HT1080 (cell line): ENCODE data around the gene IDUA. TPM values are rescaled to one million over a fixed set of nuclear protein-coding genes. Genes with fewer than 3 reads are reported as not detected.
"Not testable (repeated sequence)": the region's sequence is repeated elsewhere in the genome, so short reads cannot be mapped to it uniquely, and the experiment has no call there.

Experiments used
- DNase-seq: peaks from one replicate; pipeline ENCODE4 v3.0.0-alpha.2; 2015; ENCODE audit warnings: low read depth
- total RNA-seq: library from RNA; depleted of rRNA; stranded (reverse); fragments of >200 nt; shearing (Covaris generic); gene quantifications from 2 replicates; pipeline ENCODE4 v1.2.3, GENCODE V29; 2014

The IDUA gene
- total RNA-seq, 1 experiment from 2014 or later, result 8.2 TPM

DNA sequence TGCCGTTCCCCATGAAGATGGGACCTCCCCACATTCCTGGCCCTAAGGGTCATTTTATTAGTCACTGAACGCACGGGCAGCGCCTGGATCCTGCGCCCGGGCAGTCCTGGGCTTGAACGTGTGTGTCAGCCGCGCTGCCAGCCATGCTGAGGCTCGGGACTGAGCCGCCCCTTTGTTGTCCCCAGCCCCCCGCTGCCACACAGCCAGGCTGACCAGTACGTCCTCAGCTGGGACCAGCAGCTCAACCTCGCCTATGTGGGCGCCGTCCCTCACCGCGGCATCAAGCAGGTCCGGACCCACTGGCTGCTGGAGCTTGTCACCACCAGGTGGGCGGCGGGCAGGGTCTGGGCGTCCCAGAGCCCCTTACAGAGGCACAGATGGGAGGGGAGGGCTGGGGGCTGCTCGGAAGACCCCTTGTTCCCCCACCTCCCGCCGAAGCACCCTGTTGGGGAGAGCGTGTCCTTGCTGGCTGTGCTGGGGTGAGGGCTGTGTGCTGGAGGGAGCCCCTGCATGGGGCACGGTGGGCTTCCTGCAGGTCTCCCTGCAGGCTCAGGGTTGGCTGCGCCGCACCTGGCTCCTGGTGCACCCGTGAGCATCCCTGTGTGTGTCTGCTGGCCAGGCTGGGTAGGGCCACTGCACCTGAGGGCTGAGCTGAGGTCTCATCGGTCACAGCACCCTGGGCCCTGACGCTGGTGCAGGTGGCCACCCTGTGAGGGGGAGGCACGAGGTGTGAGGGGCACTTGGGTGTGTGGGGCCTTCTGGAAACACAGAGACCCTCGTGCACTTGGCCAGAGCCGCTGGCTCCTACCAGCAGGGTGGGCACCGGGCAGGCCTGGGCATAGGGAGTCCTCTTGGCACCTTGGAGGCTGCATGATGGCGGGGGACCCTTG, 1.0 kb downstream of the IDUA start:
- peak; percentile 79 for DNase-seq

DNA sequence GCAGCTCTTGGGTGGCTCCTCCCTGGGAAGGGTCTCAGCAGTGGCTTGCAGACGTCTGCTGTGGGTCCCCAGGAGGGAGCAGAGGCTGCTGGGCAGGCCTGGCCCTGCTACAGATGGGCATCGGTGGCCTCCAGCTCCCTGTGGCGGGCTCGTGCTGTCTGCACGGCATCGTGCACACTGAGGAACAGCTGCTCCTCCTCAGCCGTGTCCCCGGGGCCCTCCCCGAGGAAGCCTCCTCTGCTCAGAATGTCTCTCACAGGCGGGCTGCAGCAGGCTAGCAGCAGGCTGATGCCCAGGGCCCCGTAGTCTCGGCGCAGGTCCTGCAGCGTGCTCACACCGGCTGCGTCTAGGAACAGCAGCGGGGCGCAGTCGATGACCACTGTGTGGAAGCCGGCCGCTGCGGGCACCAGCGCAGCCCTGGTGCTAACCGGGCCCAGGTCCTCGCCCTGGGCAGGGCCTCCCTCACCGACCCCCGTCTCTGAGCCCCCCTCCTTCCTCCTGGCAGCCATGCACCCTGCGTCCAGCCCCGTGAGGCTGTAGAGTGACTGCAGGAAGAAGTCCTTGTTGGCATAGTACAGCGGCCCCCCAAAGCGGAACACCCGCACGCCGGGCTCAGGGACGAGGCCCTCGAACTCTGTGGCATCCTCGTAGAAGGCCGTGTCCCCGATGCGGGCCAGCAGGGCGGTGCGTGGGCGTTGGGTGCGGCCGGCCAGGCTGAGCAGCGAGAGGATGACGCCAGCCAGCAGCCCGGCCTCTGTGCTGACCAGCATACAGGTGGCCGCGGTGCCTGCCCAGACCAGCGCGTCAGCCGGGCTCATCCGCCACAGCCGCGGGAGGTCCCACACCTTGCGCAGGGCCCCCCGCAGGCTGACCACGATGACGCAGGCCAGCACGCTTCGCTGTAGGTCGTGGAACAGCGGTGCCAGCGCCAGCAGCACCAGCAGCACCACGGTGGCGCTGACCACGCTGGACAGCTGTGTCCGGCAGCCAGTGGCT, 2.2 kb downstream of the IDUA start:
- no peak for DNase-seq

DNA sequence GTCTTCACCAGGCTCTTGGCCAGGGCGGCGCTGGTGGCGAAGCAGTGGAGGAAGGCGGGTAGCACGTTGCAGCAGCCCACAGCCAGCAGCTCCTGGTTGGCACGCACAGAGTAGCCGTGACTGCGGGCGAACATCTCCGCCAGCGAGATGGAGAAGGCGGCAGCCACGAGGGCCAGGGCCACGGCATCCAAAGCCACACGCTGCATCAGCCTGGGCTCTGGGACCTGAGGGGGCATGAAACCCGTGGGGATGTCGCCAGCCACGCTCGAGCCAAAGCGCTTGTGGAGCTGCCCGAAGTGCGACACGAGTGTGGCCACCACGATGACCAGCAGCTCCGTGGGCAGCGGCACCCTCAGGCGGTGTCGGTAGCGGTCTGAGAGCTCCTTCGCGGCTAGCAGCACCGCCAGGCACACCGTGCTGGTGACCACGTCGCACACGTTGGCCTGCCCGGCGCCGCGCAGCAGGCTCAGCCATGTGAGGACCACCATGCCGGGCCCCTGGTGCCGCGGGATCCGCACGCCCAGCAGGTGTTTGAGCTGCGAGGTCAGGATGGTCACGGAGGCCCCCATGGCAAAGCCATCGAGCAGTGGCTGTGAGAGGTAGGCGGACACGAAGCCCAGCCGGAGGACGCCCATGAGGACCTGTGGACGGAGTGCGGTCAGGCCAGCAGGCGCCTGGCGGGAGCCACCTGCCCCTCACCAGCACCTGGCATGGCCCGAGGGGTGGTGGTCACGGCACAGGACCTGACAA, 3.1 kb downstream of the IDUA start:
- no peak for DNase-seq

DNA sequence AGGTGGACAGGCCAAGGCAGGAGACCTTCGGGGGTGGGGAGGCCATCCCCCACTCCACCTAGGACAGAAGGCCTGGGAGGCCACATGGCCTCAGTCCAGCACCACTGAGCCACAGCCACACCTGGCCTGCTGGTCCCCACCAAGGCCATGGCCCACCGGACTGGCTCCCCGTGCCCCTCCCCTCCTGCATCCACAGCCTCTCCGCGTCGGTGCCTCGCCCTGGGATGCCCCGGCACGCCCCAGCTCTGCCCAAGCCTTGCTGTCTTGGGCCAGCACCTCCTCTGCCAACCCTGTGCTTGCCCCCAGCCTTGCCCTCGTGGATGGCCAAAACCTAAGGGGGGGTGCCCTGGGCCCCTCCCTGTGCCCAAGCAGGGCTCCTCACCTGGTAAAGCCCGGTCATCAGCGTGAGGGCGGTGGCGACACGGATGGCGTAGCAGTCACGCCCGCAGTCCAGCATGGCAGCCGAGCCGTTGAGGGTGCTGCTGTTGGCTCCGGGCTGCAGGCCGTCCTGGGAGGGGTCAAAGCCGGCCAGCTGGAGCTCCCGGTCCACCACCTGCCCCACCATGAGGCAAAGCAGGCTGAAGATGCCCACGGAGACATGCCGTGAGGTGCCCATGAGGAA, 4.0 kb downstream of the IDUA start:
- DNase-seq, result no peak

DNA sequence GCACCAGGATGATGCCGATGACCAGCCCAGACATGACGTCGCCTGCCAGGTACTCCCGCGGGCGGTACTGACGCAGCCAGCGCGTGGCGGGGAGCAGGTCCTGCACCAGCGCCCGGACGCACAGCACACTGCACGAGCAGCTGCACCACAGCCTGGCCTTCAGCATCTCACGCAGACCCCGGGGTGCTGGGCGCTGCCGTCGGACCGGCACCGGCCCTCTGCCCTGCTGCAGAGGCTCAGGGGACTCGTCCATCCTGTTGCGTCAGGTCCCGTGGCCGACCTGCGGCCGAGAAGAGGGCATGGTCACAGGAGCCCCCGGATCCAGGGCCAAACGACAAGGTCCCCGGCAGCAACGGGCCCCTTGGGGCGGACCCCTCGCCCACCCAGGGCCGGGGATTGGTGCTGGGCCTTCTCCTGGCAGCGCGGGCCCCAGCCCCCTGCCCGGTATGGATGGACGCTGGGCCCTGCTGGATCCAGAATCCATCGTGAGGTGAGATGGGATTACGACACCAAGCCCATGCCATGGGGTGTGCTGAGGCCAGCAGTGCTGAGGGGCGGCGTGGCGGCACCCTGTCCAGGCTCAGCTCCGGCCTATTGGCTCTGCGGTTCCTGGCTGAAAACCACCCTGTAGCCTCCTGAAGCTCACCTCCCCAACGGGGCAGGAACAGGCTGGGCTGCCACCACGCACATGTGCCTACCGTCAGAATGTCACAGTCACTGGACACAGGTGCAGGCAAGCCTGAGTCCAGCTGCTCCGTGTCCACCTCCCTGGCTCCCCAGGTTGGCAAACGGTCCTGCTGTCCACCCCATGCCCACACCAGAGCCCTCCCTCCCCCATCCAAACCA, 4.8 kb downstream of the IDUA start:
- DNase-seq, result no peak

GRCh38 chr4:992297-993110, 5.7 kb downstream of the IDUA start:
- DNase-seq, result no peak

DNA sequence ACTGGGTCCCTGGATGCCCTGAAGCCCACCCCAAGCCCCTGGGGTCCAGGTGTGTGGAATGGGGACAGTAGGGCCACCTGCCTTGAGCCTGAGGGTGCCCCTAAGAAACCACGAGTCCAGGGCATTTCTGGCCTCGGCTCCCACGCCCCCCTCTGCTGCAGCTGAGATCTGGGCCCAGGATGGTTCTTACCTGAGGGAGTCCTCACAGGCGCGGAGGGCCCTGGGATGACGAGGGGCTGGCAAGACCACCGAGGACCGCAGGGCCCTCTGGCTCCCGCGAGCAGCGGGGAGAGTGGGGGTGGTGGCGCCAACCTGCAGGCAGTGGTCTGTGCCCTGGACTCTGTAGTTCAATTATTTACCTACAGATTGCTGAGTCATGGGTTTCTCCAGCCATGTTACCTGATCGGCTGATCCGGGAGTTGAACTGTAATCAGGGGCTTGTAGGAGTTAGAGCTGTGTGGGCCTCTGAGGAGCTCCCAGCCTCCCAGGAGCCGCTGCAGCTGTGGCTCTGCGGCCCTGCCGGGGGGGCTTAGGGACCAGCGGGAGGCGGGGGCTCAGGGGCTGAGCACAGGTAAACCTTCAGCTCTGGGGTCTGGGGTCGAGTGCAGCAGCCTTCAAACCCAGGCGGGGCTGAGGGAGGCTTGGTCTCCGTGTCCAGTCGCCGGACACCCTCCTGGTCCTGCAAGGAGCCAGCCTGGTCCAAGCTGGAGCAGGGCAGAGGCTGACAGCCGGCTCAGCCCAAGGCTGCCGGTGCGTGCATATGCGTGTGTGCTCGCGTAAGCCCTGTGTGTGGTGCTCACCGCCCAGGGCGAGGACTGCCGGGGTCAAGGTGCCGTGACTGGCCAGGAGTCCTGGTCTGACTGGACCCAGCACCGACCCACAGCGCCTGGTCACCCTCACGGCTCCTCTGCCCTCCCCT, 6.5 kb downstream of the IDUA start, which contains the start of gene SLC26A1:
SLC26A1 (minus strand) TSS at position 294 of the 919 bp plus-strand sequence. CDS start 1,701 bp downstream, outside the sequence.
- no peak for DNase-seq

- no peak for DNase-seq
Measured at GRCh38 chr4:995311-996026, 8.6 kb downstream of the IDUA start.

GRCh38 chr4:996030-996996, 9.5 kb downstream of the IDUA start:
- no peak for DNase-seq

DNA sequence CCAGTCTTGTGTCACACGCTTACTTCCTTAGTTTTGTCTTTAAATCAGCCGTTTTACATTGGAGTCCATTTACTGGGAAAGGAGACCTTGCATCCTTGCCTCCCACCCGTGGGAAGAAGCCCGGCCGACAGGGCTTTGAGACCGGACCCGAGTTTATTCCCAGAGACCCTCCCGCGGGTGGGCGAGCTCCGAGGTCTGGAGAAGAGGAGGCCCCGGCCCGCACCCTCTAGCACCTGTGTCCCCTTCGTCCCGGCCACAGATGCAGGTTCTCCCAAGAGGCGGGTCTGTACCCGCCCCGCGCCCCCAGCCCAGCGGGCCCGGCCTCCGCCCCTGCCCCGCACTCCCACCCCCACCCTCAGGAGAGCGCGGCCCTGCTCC, 10.1 kb downstream of the IDUA start:
- no peak for DNase-seq

DNA sequence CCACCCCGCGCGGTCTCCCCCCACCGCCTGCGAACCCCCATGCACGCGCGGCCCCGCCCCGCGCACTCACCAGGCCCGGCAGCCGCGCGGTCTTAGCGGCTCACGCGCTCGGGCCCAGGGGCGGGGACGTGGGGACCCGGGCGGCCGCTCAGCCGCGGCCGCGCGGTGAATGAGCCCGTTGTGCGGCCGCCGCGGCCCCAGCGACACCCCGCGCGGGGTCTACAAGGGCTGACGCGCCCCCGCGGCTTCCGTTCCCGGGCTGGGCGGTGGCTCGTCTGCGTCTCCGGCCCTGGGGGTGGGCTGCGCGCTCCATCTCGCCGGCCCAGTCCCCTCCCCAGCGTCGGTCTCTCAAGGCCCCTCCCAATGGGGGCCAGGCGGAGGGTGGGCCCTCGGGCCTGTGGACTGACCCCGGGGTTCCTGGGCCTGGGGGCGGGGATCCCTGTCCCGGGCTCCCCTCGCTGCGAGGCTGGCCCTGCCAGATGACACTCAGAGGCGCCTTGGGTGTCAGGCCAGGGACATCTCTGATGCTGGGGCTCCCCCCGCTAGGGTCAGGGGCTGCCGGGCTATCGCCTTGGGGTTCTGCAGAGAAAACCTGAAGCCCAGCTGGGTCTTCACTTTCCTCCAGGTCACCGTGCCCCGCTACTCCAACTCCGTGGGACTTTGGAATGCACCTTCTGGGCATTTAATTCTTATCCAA, 10.7 kb downstream of the IDUA start:
- no peak for DNase-seq

GRCh38 chr4:998096-998691, 11.3 kb downstream of the IDUA start:
- DNase-seq, result no peak

DNA sequence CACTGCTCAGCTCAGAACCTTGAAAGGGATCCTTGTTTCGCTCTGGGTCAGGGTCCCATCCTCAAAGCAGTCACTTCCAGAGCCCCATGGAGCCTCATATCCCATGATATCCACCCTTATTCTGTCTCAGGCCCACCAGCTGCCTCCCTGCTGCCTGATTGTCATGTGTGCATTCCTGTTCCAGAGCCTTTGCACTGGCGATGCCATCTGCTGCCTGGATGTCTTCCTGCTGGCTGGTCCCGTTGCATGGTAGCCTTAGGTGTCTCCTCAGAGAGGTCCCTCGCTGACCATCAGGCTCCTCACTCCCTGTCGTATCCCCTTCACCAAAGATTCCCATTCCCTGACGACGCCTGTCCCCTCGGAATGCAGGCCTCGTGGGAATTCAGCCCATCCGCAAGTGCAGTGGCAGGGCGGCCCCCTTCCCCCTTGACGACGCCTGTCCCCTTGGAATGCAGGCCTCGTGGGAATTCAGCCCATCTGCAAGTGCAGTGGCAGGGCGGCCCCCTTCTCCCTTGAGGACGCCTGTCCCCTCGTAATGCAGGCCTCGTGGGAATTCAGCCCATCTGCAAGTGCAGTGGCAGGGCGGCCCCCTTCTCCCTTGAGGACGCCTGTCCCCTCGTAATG, 12.5 kb downstream of the IDUA start:
- DNase-seq, result not testable (repeated sequence)

DNA sequence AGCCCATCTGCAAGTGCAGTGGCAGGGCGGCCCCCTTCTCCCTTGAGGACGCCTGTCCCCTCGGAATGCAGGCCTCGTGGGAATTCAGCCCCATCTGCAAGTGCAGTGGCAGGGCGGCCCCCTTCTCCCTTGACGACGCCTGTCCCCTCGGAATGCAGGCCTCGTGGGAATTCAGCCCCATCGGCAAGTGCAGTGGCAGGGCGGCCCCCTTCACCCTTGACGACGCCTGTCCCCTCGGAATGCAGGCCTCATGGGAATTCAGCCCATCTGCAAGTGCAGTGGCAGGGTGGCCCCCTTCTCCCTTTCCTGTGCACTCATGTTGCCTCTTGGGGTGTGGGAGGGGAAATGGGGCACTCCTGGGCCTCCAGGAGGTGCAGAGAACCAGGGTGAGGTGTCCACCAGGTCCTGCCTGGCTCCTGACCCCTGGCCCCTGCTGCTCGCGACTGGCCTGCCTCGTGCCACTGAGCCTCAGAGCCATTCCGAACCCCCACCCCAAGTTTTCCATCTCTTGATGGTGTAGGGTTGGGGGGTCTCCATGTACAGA, 13.1 kb downstream of the IDUA start:
- no peak for DNase-seq
